Stimulated activated naive CD8-positive, alpha-beta T cell treated with anti-CD3 and anti-CD28 coated beads, Interleukin-15, Interleukin-2, amounts not matched to agents 100 ng/mL and 50 ng/mL, for 24 hours (primary cell): ENCODE results near the gene SYNGR1.
"Not testable (repeated sequence)": the region's sequence is repeated elsewhere in the genome, so short reads cannot be mapped to it uniquely, and the experiment has no call there.

Experiments
- H3K27ac Mint-ChIP-seq: one replicate; pipeline ENCODE4 v1.8.0; 2021; ENCODE audit warnings: mild to moderate bottlenecking, mixed read lengths
- H3K27me3 Mint-ChIP-seq: one replicate; pipeline ENCODE4 v1.8.0; 2021; ENCODE audit warnings: mixed read lengths
- H3K36me3 Mint-ChIP-seq: one replicate; pipeline ENCODE4 v1.8.0; 2021; ENCODE audit warnings: low read depth, mixed read lengths
- H3K4me1 Mint-ChIP-seq: one replicate; pipeline ENCODE4 v1.8.0; 2021; ENCODE audit warnings: low read depth, mixed read lengths
- H3K4me3 Mint-ChIP-seq: one replicate; pipeline ENCODE4 v1.8.0; 2021; ENCODE audit warnings: mild to moderate bottlenecking, mixed read lengths
- H3K9me3 Mint-ChIP-seq: one replicate; pipeline ENCODE4 v1.8.0; 2021; ENCODE audit warnings: mixed read lengths

SYNGR1 gene

GRCh38 chr22:39312410-39312809 is 37.4 kb upstream of the SYNGR1 start:
- Mint-ChIP-seq H3K27me3 (no peaks in the 10 kb centered on the region), H3K27ac (peak overlapping the region; percentile 61), H3K4me1 (peaks cover 52% of the 10 kb centered on the region), H3K4me3 (peak overlapping the region; percentile 32), H3K36me3 (peaks cover 61% of the 10 kb centered on the region), H3K9me3 (no peaks in the 10 kb centered on the region)

GRCh38 chr22:39313258-39314001 is 36.4 kb upstream of the SYNGR1 start:
- peak overlapping the region; percentile 60 for H3K27ac Mint-ChIP-seq
- H3K4me3 Mint-ChIP-seq = peak overlapping the region; percentile 49
- peaks cover 60% of the 10 kb centered on the region for H3K4me1 Mint-ChIP-seq
- no peaks in the 10 kb centered on the region for H3K9me3 Mint-ChIP-seq
- H3K36me3 Mint-ChIP-seq = peaks cover 71% of the 10 kb centered on the region
- H3K27me3 Mint-ChIP-seq = no peaks in the 10 kb centered on the region

GRCh38 chr22:39314251-39314971 is 35.4 kb upstream of the SYNGR1 start:
- peak overlapping the region; percentile 99 for H3K4me3 Mint-ChIP-seq
- H3K27me3 Mint-ChIP-seq = peaks cover under 1% of the 10 kb centered on the region
- peaks cover 62% of the 10 kb centered on the region for H3K4me1 Mint-ChIP-seq
- peaks cover 81% of the 10 kb centered on the region for H3K36me3 Mint-ChIP-seq
- H3K27ac Mint-ChIP-seq = peak overlapping the region; percentile 100
- H3K9me3 Mint-ChIP-seq = no peaks in the 10 kb centered on the region

GRCh38 chr22:39315389-39315788 is 34.4 kb upstream of the SYNGR1 start:
- H3K27me3 Mint-ChIP-seq = peaks cover 4% of the 10 kb centered on the region
- peaks cover 66% of the 10 kb centered on the region for H3K4me1 Mint-ChIP-seq
- peak overlapping the region; percentile 100 for H3K27ac Mint-ChIP-seq
- peaks cover 85% of the 10 kb centered on the region for H3K36me3 Mint-ChIP-seq
- H3K4me3 Mint-ChIP-seq = peak overlapping the region; percentile 99
- no peaks in the 10 kb centered on the region for H3K9me3 Mint-ChIP-seq

GRCh38 chr22:39316440-39317083 is 33.2 kb upstream of the SYNGR1 start:
- Mint-ChIP-seq H3K4me1 (peaks cover 67% of the 10 kb centered on the region), H3K27me3 (peaks cover 4% of the 10 kb centered on the region), H3K4me3 (peak overlapping the region; percentile 99), H3K27ac (peak overlapping the region; percentile 100), H3K36me3 (peaks cover 82% of the 10 kb centered on the region), H3K9me3 (no peaks in the 10 kb centered on the region)

GRCh38 chr22:39317084-39317774 is 32.6 kb upstream of the SYNGR1 start:
- H3K4me3 Mint-ChIP-seq = peak overlapping the region; percentile 99
- H3K9me3 Mint-ChIP-seq = no peaks in the 10 kb centered on the region
- peaks cover 65% of the 10 kb centered on the region for H3K4me1 Mint-ChIP-seq
- peaks cover 4% of the 10 kb centered on the region for H3K27me3 Mint-ChIP-seq
- H3K27ac Mint-ChIP-seq = peak overlapping the region; percentile 100
- H3K36me3 Mint-ChIP-seq = peaks cover 76% of the 10 kb centered on the region

- peaks cover 4% of the 10 kb centered on the region for H3K27me3 Mint-ChIP-seq
- peak overlapping the region; percentile 100 for H3K27ac Mint-ChIP-seq
- H3K4me1 Mint-ChIP-seq = peaks cover 65% of the 10 kb centered on the region
- H3K4me3 Mint-ChIP-seq = peak overlapping the region; percentile 99
- H3K36me3 Mint-ChIP-seq = peaks cover 69% of the 10 kb centered on the region
- H3K9me3 Mint-ChIP-seq = no peaks in the 10 kb centered on the region
These were observed 31.9 kb upstream of the SYNGR1 start for GRCh38 chr22:39317775-39318506.

- Mint-ChIP-seq H3K4me3 (peak overlapping the region; percentile 99), H3K9me3 (no peaks in the 10 kb centered on the region), H3K27me3 (peaks cover 4% of the 10 kb centered on the region), H3K36me3 (peaks cover 61% of the 10 kb centered on the region), H3K27ac (peak overlapping the region; percentile 100), H3K4me1 (peaks cover 60% of the 10 kb centered on the region)
These were observed 31.1 kb upstream of the SYNGR1 start for GRCh38 chr22:39318507-39319283.

- Mint-ChIP-seq H3K4me1 (peaks cover 55% of the 10 kb centered on the region), H3K36me3 (peaks cover 53% of the 10 kb centered on the region), H3K4me3 (peak within 1 kb of the TSS; percentile 99), H3K27ac (peak within 1 kb of the TSS; percentile 100), H3K9me3 (no peaks in the 10 kb centered on the region), H3K27me3 (peaks cover 4% of the 10 kb centered on the region)
These were observed 30.3 kb upstream of the SYNGR1 start, which contains the start of gene RPL3 for GRCh38 chr22:39319284-39320022. Gene RPL3, minus strand, starts transcription at chr22:39319623. Its CDS starts 26 bp downstream, at chr22:39319597.

GRCh38 chr22:39320616-39321029 is 29.2 kb upstream of the SYNGR1 start:
- peaks cover 43% of the 10 kb centered on the region for H3K4me1 Mint-ChIP-seq

GRCh38 chr22:39325392-39325932 is 24.3 kb upstream of the SYNGR1 start:
- no peak overlapping the region for H3K27ac Mint-ChIP-seq
- no peak overlapping the region for H3K4me3 Mint-ChIP-seq
- peaks cover 3% of the 10 kb centered on the region for H3K4me1 Mint-ChIP-seq
- no peaks in the 10 kb centered on the region for H3K36me3 Mint-ChIP-seq
- no peaks in the 10 kb centered on the region for H3K27me3 Mint-ChIP-seq
- H3K9me3 Mint-ChIP-seq = no peaks in the 10 kb centered on the region

More at GRCh38 chr22:39320616-39321029, 29.2 kb upstream of the SYNGR1 start:
- not testable (repeated sequence) for H3K9me3 Mint-ChIP-seq, H3K27me3 Mint-ChIP-seq
- Mint-ChIP-seq H3K27ac (peak overlapping the region; percentile 100), H3K4me3 (peak overlapping the region; percentile 99), H3K36me3 (peaks cover 42% of the 10 kb centered on the region)

GRCh38 chr22:39327995-39328754 is 21.6 kb upstream of the SYNGR1 start:
- no peaks in the 10 kb centered on the region for H3K36me3 Mint-ChIP-seq
- no peaks in the 10 kb centered on the region for H3K9me3 Mint-ChIP-seq
- peaks cover 6% of the 10 kb centered on the region for H3K4me1 Mint-ChIP-seq
- no peak overlapping the region for H3K4me3 Mint-ChIP-seq
- no peaks in the 10 kb centered on the region for H3K27me3 Mint-ChIP-seq
- H3K27ac Mint-ChIP-seq = no peak overlapping the region
